Chondrocyte (in vitro differentiated cells): ENCODE data around the gene CUBN. TPM values are rescaled to one million over a fixed set of nuclear protein-coding genes. Genes with fewer than 3 reads are reported as not detected.

Experiments
- DNase-seq: peaks from one replicate; pipeline ENCODE4 v3.0.0; 2021; ENCODE audit warnings: mixed read lengths, low spot score
- H3K27ac Mint-ChIP-seq: one replicate; pipeline ENCODE4 v1.8.0; 2021; ENCODE audit warnings: mild to moderate bottlenecking, moderate library complexity, mixed read lengths; ENCODE audit not compliant: unreplicated experiment
- H3K27me3 Mint-ChIP-seq: 2 replicates; pipeline ENCODE4 v1.8.0; 2021; ENCODE audit warnings: low read depth, mixed read lengths
- H3K36me3 Mint-ChIP-seq: 2 replicates; pipeline ENCODE4 v1.8.0; 2021; ENCODE audit warnings: low read depth, mixed read lengths
- H3K4me1 Mint-ChIP-seq: 2 replicates; pipeline ENCODE4 v1.8.0; 2021; ENCODE audit warnings: low read depth, mild to moderate bottlenecking, mixed read lengths
- H3K4me3 Mint-ChIP-seq: one replicate; pipeline ENCODE4 v1.8.0; 2021; ENCODE audit warnings: mild to moderate bottlenecking, moderate library complexity, mixed read lengths; ENCODE audit not compliant: unreplicated experiment
- H3K9me3 Mint-ChIP-seq: 2 replicates; pipeline ENCODE4 v1.8.0; 2021; ENCODE audit warnings: low read depth, mixed read lengths
- total RNA-seq: library from RNA; stranded (reverse); gene quantifications from 3 replicates; pipeline ENCODE4 v1.2.1, GENCODE V29; 2021
- TF ChIP-seq, protein P1 (sequence below): fragments of 200-600 bp; sonication (generic); IDR thresholded peaks from 2 replicates; pipeline ENCODE4 v1.5.0; 2021; ENCODE audit warnings: antibody characterized with exemption, mild to moderate bottlenecking, moderate library complexity

CUBN gene
- total RNA-seq, 1 donor from 2014 or later = 1.0 TPM

- Mint-ChIP-seq H3K27ac (peak overlapping the region; percentile 99), H3K9me3 (peaks cover 7% of the 10 kb centered on the region), H3K27me3 (no peaks in the 10 kb centered on the region), H3K4me3 (no peak overlapping the region), H3K4me1 (peaks cover 85% of the 10 kb centered on the region), H3K36me3 (no peaks in the 10 kb centered on the region)
- no peak for DNase-seq
- TF ChIP-seq, protein P1, sequence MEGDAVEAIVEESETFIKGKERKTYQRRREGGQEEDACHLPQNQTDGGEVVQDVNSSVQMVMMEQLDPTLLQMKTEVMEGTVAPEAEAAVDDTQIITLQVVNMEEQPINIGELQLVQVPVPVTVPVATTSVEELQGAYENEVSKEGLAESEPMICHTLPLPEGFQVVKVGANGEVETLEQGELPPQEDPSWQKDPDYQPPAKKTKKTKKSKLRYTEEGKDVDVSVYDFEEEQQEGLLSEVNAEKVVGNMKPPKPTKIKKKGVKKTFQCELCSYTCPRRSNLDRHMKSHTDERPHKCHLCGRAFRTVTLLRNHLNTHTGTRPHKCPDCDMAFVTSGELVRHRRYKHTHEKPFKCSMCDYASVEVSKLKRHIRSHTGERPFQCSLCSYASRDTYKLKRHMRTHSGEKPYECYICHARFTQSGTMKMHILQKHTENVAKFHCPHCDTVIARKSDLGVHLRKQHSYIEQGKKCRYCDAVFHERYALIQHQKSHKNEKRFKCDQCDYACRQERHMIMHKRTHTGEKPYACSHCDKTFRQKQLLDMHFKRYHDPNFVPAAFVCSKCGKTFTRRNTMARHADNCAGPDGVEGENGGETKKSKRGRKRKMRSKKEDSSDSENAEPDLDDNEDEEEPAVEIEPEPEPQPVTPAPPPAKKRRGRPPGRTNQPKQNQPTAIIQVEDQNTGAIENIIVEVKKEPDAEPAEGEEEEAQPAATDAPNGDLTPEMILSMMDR = peak; percentile 35
These were observed 127.5 kb downstream of the CUBN start for GRCh38 chr10:17001961-17002749.

- Mint-ChIP-seq H3K4me3 (no peak overlapping the region), H3K27me3 (no peaks in the 10 kb centered on the region), H3K27ac (peak overlapping the region; percentile 99), H3K36me3 (no peaks in the 10 kb centered on the region), H3K9me3 (peaks cover 7% of the 10 kb centered on the region), H3K4me1 (peaks cover 86% of the 10 kb centered on the region)
- TF ChIP-seq, protein P1 = no peak
- DNase-seq = no peak
These were observed 128.3 kb downstream of the CUBN start for GRCh38 chr10:17001297-17001744.

DNA sequence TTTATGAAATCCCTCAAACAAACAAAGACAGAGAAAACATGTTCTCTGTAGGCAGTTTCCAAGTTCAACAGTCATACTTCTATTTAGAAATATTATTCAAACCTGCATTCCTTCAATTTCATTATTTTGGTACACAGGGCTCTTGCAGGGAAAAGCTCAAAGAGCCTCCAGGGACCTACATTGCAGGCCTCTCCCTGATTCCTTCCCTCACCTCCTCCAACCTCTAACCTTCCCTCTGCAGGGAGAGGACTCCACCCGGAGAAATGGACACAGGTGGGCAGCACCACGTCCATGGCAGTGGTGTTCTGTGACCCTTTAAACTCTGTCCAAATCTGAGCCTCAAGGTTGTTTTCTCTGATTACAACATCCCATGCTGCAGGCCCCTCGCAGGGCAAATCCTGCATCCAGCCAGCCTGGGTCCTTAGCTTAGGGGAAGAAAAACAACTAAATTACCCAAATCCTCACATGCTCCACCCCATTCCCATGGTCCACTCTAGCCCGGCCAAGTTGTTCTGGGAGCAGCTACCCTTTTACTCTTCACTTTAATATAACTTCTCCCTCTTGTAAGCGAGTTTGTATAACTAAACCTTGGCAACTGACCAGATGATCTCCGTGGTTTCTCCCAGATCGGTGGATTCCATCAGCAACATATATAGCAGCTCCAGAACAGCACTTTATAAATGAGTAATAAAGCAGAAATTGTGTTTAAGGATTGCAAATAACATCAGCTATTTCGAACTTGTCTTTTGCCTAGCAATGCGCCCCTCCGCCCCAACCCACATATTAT is 129.8 kb downstream of the CUBN start:
- H3K27me3 Mint-ChIP-seq = no peaks in the 10 kb centered on the region
- DNase-seq = no peak
- no peaks in the 10 kb centered on the region for H3K9me3 Mint-ChIP-seq
- peak overlapping the region; percentile 99 for H3K27ac Mint-ChIP-seq
- H3K36me3 Mint-ChIP-seq = no peaks in the 10 kb centered on the region
- peak overlapping the region; percentile 4 for H3K4me3 Mint-ChIP-seq
- TF ChIP-seq, protein P1 = no peak
- peaks cover 82% of the 10 kb centered on the region for H3K4me1 Mint-ChIP-seq

- peak overlapping the region; percentile 27 for H3K4me3 Mint-ChIP-seq
- no peaks in the 10 kb centered on the region for H3K27me3 Mint-ChIP-seq
- peaks cover 1% of the 10 kb centered on the region for H3K36me3 Mint-ChIP-seq
These were observed 133.1 kb downstream of the CUBN start for GRCh38 chr10:16996530-16996964.

More at GRCh38 chr10:16996530-16996964, 133.1 kb downstream of the CUBN start:
- DNase-seq = no peak
- peaks cover 67% of the 10 kb centered on the region for H3K4me1 Mint-ChIP-seq
- TF ChIP-seq, protein P1 = no peak
- no peaks in the 10 kb centered on the region for H3K9me3 Mint-ChIP-seq
- peak overlapping the region; percentile 91 for H3K27ac Mint-ChIP-seq
